GM19395 (cell line): ENCODE results near the gene TP53BP2.
"Not testable (repeated sequence)": the region's sequence is repeated elsewhere in the genome, so short reads cannot be mapped to it uniquely, and the experiment has no call there.

ENCODE experiments used
- ATAC-seq: cut with Tn5 transposase; IDR thresholded peaks from one replicate; pipeline ENCODE4 v1.9.1; 2021; ENCODE audit warnings: mild to moderate bottlenecking, moderate library complexity; ENCODE audit not compliant: unreplicated experiment

The TP53BP2 gene

GRCh38 chr1:223853275-223853674 is 7.5 kb upstream of the TP53BP2 start:
- ATAC-seq = no peak

GRCh38 chr1:223852337-223852736 is 6.6 kb upstream of the TP53BP2 start:
- no peak for ATAC-seq

GRCh38 chr1:223849352-223850254 is 3.9 kb upstream of the TP53BP2 start:
- peak; percentile 19 for ATAC-seq

GRCh38 chr1:223848536-223848935 is 2.8 kb upstream of the TP53BP2 start:
- ATAC-seq = no peak

GRCh38 chr1:223847781-223848345 is 2.1 kb upstream of the TP53BP2 start:
- no peak for ATAC-seq

GRCh38 chr1:223845037-223845809 is 524 bp downstream of the TP53BP2 start:
- peak; percentile 27 for ATAC-seq

GRCh38 chr1:223844787-223845036 is 1.0 kb downstream of the TP53BP2 start:
- ATAC-seq = no peak

GRCh38 chr1:223843934-223844786 is 1.6 kb downstream of the TP53BP2 start:
- ATAC-seq = no peak

- ATAC-seq = no peak
Observed at GRCh38 chr1:223842784-223843183, 3.0 kb downstream of the TP53BP2 start.

- not testable (repeated sequence) for ATAC-seq
Observed at GRCh38 chr1:223841977-223842623, 3.6 kb downstream of the TP53BP2 start.

- ATAC-seq = no peak
Observed at GRCh38 chr1:223840254-223840653, 5.5 kb downstream of the TP53BP2 start.

GRCh38 chr1:223838125-223838854 is 7.5 kb downstream of the TP53BP2 start:
- ATAC-seq = no peak

- no peak for ATAC-seq
Observed at GRCh38 chr1:223837687-223838086, 8.1 kb downstream of the TP53BP2 start.

GRCh38 chr1:223837206-223837605 is 8.5 kb downstream of the TP53BP2 start:
- ATAC-seq = no peak

- ATAC-seq = no peak
Observed at GRCh38 chr1:223836586-223836985, 9.2 kb downstream of the TP53BP2 start.

GRCh38 chr1:223835754-223836153 is 10.0 kb downstream of the TP53BP2 start:
- ATAC-seq = no peak

GRCh38 chr1:223834660-223835263 is 11.0 kb downstream of the TP53BP2 start:
- no peak for ATAC-seq

- ATAC-seq = no peak
Observed at GRCh38 chr1:223833948-223834347, 11.8 kb downstream of the TP53BP2 start.

- ATAC-seq = peak; percentile 43
Observed at GRCh38 chr1:223832637-223832943, 13.2 kb downstream of the TP53BP2 start.
